GM18499 (cell line): ENCODE measurements around the gene EPN2.

Source experiments
- ATAC-seq: cut with Tn5 transposase; IDR thresholded peaks from one replicate; pipeline ENCODE4 v1.9.1; 2021; ENCODE audit warnings: moderate number of reproducible peaks; ENCODE audit not compliant: insufficient read depth, unreplicated experiment

The EPN2 gene

GRCh38 chr17:19322861-19323260, 85.7 kb downstream of the EPN2 start:
- no peak for ATAC-seq

GRCh38 chr17:19325542-19325941, 88.4 kb downstream of the EPN2 start:
- ATAC-seq: no peak

GRCh38 chr17:19327031-19327783, 90.0 kb downstream of the EPN2 start:
- no peak for ATAC-seq

- no peak for ATAC-seq
Observed at GRCh38 chr17:19328441-19329061, 91.4 kb downstream of the EPN2 start.

GRCh38 chr17:19329136-19329535, 92.0 kb downstream of the EPN2 start:
- ATAC-seq: no peak

GRCh38 chr17:19329839-19330238, 92.7 kb downstream of the EPN2 start:
- no peak for ATAC-seq

GRCh38 chr17:19330271-19330670, 93.1 kb downstream of the EPN2 start:
- ATAC-seq: no peak

GRCh38 chr17:19331134-19331533, 94.0 kb downstream of the EPN2 start:
- ATAC-seq: no peak

GRCh38 chr17:19331543-19332245, 94.5 kb downstream of the EPN2 start:
- no peak for ATAC-seq

GRCh38 chr17:19332371-19333131, 95.4 kb downstream of the EPN2 start:
- ATAC-seq: no peak

- ATAC-seq: no peak
Observed at GRCh38 chr17:19333132-19333440, 95.9 kb downstream of the EPN2 start.

- ATAC-seq: no peak
Observed at GRCh38 chr17:19333736-19334290, 96.6 kb downstream of the EPN2 start.

- no peak for ATAC-seq
Observed at GRCh38 chr17:19334331-19334730, 97.2 kb downstream of the EPN2 start.

- ATAC-seq: no peak
Observed at GRCh38 chr17:19335951-19336631, 98.9 kb downstream of the EPN2 start.

- ATAC-seq: no peak
Observed at GRCh38 chr17:19336938-19337711, 100.0 kb downstream of the EPN2 start.

GRCh38 chr17:19337712-19338023, 100.5 kb downstream of the EPN2 start:
- ATAC-seq: no peak

- ATAC-seq: no peak
Observed at GRCh38 chr17:19338031-19338990, 101.1 kb downstream of the EPN2 start.

- ATAC-seq: no peak
Observed at GRCh38 chr17:19339341-19339815, 102.2 kb downstream of the EPN2 start.
